ENCODE data around the gene NEUROD4. TPM values are rescaled to one million over a fixed set of nuclear protein-coding genes. Genes with fewer than 3 reads are reported as not detected.

The NEUROD4 gene
- total and polyA plus RNA-seq, 2 experiments from 2014 or later = 0.07 to 0.13 TPM

DNA sequence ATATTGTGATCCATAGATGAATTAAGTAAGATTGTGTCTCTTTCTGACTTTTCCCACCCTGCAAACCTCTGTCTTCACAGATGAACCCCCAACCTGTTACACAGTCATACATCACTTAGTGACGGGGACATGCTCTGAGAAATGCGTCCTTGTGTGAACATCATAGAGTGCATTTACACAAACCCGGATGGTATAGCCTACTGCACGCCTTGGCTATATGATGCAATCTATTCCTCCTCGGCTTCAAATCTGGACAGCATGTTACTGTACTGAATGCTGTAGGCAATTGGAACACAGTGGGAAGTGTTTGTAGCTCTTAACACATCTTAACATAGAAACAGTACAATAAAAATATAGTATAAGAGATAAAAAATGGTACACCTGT is 27.8 kb upstream of the NEUROD4 start:
- Histone ChIP-seq H3K79me2 (replicated peaks; ENCODE audit: insufficient read depth) (no peaks in the 10 kb centered on the region), H3F3A (replicated peaks; ENCODE audit: low read depth) (no peaks in the 10 kb centered on the region), H3K9me2 (ENCODE audit: insufficient read depth) (no peaks in the 10 kb centered on the region), H2AFZ (no peak overlapping the region), H4K20me1 (replicated peaks; ENCODE audit: insufficient read depth) (no peaks in the 10 kb centered on the region), H3K27me3 (ENCODE audit: insufficient read depth) (no peaks in the 10 kb centered on the region), H3K4me2 (no peak overlapping the region), H3K4me1 (ENCODE audit: insufficient read depth) (peaks cover 6% of the 10 kb centered on the region), H3K4me3 (no peak overlapping the region), H3K36me3 (ENCODE audit: insufficient read depth) (no peaks in the 10 kb centered on the region), H3K27ac (ENCODE audit: low read depth) (no peak overlapping the region)
- Mint-ChIP-seq H3K27ac (no peak overlapping the region), H3K36me3 (ENCODE audit: low read depth) (no peaks in the 10 kb centered on the region; the same call in 2 of the 3 replicates), H3K4me1 (peaks cover 10% of the 10 kb centered on the region), H3K9me3 (no peaks in the 10 kb centered on the region; the same call in 2 of the 3 replicates), H3K27me3 (ENCODE audit: insufficient read depth, low read depth, poor library complexity) (peaks cover 2% of the 10 kb centered on the region), H3K4me3 (no peak overlapping the region)
- DNase-seq (ENCODE audit: low spot score) = no peak
- no peak for ATAC-seq
- TF ChIP-seq, protein P1, sequence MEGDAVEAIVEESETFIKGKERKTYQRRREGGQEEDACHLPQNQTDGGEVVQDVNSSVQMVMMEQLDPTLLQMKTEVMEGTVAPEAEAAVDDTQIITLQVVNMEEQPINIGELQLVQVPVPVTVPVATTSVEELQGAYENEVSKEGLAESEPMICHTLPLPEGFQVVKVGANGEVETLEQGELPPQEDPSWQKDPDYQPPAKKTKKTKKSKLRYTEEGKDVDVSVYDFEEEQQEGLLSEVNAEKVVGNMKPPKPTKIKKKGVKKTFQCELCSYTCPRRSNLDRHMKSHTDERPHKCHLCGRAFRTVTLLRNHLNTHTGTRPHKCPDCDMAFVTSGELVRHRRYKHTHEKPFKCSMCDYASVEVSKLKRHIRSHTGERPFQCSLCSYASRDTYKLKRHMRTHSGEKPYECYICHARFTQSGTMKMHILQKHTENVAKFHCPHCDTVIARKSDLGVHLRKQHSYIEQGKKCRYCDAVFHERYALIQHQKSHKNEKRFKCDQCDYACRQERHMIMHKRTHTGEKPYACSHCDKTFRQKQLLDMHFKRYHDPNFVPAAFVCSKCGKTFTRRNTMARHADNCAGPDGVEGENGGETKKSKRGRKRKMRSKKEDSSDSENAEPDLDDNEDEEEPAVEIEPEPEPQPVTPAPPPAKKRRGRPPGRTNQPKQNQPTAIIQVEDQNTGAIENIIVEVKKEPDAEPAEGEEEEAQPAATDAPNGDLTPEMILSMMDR (conservative IDR thresholded peaks at IDR 0.05; ENCODE audit: low read depth in 2 of 2) = no peak
- TF ChIP-seq JUNB (IDR thresholded peaks at IDR 0.05; ENCODE audit: unreplicated experiment) (no peak), CREB1 (CRISPR knock-in tag; IDR thresholded peaks at IDR 0.05; ENCODE audit: low read depth) (no peak), NANOG (IDR thresholded peaks at IDR 0.05; ENCODE audit: borderline replicate concordance) (no peak), EZH2 (IDR thresholded peaks at IDR 0.05; ENCODE audit: low read depth, unreplicated experiment) (no peak), ZNF331 (CRISPR knock-in tag; IDR thresholded peaks at IDR 0.05; ENCODE audit: low read depth) (no peak), EZH2phosphoT487 (IDR thresholded peaks at IDR 0.05; ENCODE audit: unreplicated experiment) (no peak), STAT1 (IDR thresholded peaks at IDR 0.05; ENCODE audit: unreplicated experiment) (no peak), POLR2AphosphoS5 (IDR thresholded peaks at IDR 0.05; ENCODE audit: low read depth) (no peak), ZNF114 (CRISPR knock-in tag; IDR thresholded peaks at IDR 0.05) (no peak)
- TF ChIP-seq, protein P2, sequence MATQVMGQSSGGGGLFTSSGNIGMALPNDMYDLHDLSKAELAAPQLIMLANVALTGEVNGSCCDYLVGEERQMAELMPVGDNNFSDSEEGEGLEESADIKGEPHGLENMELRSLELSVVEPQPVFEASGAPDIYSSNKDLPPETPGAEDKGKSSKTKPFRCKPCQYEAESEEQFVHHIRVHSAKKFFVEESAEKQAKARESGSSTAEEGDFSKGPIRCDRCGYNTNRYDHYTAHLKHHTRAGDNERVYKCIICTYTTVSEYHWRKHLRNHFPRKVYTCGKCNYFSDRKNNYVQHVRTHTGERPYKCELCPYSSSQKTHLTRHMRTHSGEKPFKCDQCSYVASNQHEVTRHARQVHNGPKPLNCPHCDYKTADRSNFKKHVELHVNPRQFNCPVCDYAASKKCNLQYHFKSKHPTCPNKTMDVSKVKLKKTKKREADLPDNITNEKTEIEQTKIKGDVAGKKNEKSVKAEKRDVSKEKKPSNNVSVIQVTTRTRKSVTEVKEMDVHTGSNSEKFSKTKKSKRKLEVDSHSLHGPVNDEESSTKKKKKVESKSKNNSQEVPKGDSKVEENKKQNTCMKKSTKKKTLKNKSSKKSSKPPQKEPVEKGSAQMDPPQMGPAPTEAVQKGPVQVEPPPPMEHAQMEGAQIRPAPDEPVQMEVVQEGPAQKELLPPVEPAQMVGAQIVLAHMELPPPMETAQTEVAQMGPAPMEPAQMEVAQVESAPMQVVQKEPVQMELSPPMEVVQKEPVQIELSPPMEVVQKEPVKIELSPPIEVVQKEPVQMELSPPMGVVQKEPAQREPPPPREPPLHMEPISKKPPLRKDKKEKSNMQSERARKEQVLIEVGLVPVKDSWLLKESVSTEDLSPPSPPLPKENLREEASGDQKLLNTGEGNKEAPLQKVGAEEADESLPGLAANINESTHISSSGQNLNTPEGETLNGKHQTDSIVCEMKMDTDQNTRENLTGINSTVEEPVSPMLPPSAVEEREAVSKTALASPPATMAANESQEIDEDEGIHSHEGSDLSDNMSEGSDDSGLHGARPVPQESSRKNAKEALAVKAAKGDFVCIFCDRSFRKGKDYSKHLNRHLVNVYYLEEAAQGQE (IDR thresholded peaks at IDR 0.05; ENCODE audit: unreplicated experiment) = no peak
- TF ChIP-seq, protein P3, sequence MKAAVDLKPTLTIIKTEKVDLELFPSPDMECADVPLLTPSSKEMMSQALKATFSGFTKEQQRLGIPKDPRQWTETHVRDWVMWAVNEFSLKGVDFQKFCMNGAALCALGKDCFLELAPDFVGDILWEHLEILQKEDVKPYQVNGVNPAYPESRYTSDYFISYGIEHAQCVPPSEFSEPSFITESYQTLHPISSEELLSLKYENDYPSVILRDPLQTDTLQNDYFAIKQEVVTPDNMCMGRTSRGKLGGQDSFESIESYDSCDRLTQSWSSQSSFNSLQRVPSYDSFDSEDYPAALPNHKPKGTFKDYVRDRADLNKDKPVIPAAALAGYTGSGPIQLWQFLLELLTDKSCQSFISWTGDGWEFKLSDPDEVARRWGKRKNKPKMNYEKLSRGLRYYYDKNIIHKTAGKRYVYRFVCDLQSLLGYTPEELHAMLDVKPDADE (IDR thresholded peaks at IDR 0.05) = no peak
- TF ChIP-seq, protein P4, sequence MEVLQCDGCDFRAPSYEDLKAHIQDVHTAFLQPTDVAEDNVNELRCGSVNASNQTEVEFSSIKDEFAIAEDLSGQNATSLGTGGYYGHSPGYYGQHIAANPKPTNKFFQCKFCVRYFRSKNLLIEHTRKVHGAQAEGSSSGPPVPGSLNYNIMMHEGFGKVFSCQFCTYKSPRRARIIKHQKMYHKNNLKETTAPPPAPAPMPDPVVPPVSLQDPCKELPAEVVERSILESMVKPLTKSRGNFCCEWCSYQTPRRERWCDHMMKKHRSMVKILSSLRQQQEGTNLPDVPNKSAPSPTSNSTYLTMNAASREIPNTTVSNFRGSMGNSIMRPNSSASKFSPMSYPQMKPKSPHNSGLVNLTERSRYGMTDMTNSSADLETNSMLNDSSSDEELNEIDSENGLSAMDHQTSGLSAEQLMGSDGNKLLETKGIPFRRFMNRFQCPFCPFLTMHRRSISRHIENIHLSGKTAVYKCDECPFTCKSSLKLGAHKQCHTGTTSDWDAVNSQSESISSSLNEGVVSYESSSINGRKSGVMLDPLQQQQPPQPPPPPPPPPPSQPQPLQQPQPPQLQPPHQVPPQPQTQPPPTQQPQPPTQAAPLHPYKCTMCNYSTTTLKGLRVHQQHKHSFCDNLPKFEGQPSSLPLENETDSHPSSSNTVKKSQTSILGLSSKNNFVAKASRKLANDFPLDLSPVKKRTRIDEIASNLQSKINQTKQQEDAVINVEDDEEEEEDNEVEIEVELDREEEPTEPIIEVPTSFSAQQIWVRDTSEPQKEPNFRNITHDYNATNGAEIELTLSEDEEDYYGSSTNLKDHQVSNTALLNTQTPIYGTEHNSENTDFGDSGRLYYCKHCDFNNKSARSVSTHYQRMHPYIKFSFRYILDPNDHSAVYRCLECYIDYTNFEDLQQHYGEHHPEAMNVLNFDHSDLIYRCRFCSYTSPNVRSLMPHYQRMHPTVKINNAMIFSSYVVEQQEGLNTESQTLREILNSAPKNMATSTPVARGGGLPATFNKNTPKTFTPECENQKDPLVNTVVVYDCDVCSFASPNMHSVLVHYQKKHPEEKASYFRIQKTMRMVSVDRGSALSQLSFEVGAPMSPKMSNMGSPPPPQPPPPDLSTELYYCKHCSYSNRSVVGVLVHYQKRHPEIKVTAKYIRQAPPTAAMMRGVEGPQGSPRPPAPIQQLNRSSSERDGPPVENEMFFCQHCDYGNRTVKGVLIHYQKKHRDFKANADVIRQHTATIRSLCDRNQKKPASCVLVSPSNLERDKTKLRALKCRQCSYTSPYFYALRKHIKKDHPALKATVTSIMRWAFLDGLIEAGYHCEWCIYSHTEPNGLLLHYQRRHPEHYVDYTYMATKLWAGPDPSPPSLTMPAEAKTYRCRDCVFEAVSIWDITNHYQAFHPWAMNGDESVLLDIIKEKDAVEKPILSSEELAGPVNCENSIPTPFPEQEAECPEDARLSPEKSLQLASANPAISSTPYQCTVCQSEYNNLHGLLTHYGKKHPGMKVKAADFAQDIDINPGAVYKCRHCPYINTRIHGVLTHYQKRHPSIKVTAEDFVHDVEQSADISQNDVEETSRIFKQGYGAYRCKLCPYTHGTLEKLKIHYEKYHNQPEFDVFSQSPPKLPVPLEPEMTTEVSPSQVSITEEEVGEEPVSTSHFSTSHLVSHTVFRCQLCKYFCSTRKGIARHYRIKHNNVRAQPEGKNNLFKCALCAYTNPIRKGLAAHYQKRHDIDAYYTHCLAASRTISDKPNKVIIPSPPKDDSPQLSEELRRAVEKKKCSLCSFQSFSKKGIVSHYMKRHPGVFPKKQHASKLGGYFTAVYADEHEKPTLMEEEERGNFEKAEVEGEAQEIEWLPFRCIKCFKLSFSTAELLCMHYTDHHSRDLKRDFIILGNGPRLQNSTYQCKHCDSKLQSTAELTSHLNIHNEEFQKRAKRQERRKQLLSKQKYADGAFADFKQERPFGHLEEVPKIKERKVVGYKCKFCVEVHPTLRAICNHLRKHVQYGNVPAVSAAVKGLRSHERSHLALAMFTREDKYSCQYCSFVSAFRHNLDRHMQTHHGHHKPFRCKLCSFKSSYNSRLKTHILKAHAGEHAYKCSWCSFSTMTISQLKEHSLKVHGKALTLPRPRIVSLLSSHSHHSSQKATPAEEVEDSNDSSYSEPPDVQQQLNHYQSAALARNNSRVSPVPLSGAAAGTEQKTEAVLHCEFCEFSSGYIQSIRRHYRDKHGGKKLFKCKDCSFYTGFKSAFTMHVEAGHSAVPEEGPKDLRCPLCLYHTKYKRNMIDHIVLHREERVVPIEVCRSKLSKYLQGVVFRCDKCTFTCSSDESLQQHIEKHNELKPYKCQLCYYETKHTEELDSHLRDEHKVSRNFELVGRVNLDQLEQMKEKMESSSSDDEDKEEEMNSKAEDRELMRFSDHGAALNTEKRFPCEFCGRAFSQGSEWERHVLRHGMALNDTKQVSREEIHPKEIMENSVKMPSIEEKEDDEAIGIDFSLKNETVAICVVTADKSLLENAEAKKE (CRISPR knock-in tag; IDR thresholded peaks at IDR 0.05) = no peak
